Gastroesophageal sphincter (tissue), 3 donors: ENCODE data around the gene ANTXR2.

Experiments used
- CTCF ChIP-seq, 4 experiments: fragments of 200-600 bp in 2 of 4; fragments of 450-650 bp in 2 of 4; sonication (generic) in 1 of 4; IDR thresholded peaks; one replicate each; pipeline ENCODE4 v1.5.1; 2017 to 2019; ENCODE audit warnings: antibody characterized with exemption in 4 of 4, mild to moderate bottlenecking in 2 of 4, moderate library complexity in 2 of 4
- POLR2A ChIP-seq, 2 donors: fragments of 450-650 bp; IDR thresholded peaks; one replicate each; pipeline ENCODE4 v1.6.1; 2017; ENCODE audit warnings: antibody characterized with exemption in 2 of 2, mild to moderate bottlenecking in 2 of 2, moderate library complexity in 1 of 2
- POLR2AphosphoS5 ChIP-seq: sonication (generic); formaldehyde crosslinking; IDR thresholded peaks from one replicate; pipeline ENCODE4 v1.6.1; 2017; ENCODE audit warnings: antibody characterized with exemption

GRCh38 chr4:79998201-79998600 lies 74.8 kb downstream of the ANTXR2 start:
- TF ChIP-seq CTCF (IDR thresholded peaks at IDR 0.05) (no peak), POLR2A (IDR thresholded peaks at IDR 0.05) (no peak), POLR2AphosphoS5 (no peak)
